T-helper 2 cell treated with Interferon-gamma antibody and Interleukin-4, amounts not matched to agents 5 μg/mL and 100 μg/mL, for 36 hours (primary cell): Measurements from ENCODE around the gene KANSL1L.
"Not testable (repeated sequence)": the region's sequence is repeated elsewhere in the genome, so short reads cannot be mapped to it uniquely, and the experiment has no call there.

ENCODE experiments used
- DNase-seq: peaks from one replicate; pipeline ENCODE4 v3.0.0; 2021; ENCODE audit warnings: low spot score
- H3K27ac Mint-ChIP-seq: one replicate; pipeline ENCODE4 v1.8.0; 2021; ENCODE audit warnings: mild to moderate bottlenecking, mixed read lengths
- H3K27me3 Mint-ChIP-seq: one replicate; pipeline ENCODE4 v1.8.0; 2021; ENCODE audit warnings: low read depth, mixed read lengths
- H3K36me3 Mint-ChIP-seq: one replicate; pipeline ENCODE4 v1.8.0; 2021; ENCODE audit warnings: low read depth, mixed read lengths
- H3K4me1 Mint-ChIP-seq: one replicate; pipeline ENCODE4 v1.8.0; 2021; ENCODE audit warnings: low read depth, mixed read lengths
- H3K4me3 Mint-ChIP-seq: one replicate; pipeline ENCODE4 v1.8.0; 2022; ENCODE audit warnings: mild to moderate bottlenecking, moderate library complexity, mixed read lengths
- H3K9me3 Mint-ChIP-seq: one replicate; pipeline ENCODE4 v1.8.0; 2021; ENCODE audit warnings: mixed read lengths

Gene KANSL1L

DNA sequence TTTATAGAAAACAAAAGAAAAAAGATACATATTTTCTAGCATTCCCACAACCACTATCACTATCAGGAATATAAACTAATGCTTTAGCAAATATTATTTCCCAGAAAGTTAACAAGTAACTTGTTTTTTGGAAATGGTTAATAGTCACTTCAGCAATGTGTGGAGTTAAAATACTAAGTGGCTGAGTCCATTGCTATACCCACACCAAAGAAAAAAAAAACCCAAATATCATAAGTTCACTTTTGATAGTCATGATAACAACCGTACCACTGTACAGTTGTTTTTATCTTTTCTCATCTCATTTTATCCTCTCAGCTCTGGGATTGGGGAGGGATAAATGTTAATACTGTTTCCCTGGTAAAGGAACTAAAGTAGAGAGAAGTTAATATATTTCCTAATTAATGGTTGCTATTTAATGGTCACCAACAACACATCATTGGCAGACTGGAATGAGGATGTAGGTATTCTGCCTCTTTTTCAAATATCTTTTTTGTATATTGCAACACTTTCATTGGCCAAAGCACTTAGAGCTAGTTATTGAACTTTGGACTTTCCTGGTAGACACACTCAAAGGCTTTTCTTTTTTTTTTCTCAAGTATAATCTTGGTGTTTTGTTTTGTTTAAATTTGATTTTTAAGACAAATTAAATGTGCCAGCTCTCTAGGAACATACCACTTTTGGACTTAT is 18.4 kb upstream of the KANSL1L start:
- H3K27ac Mint-ChIP-seq: no peak overlapping the region
- peaks cover 17% of the 10 kb centered on the region for H3K27me3 Mint-ChIP-seq
- DNase-seq: no peak
- no peak overlapping the region for H3K4me3 Mint-ChIP-seq
- peaks cover 2% of the 10 kb centered on the region for H3K36me3 Mint-ChIP-seq
- peaks cover 14% of the 10 kb centered on the region for H3K9me3 Mint-ChIP-seq
- H3K4me1 Mint-ChIP-seq: peaks cover 4% of the 10 kb centered on the region

DNA sequence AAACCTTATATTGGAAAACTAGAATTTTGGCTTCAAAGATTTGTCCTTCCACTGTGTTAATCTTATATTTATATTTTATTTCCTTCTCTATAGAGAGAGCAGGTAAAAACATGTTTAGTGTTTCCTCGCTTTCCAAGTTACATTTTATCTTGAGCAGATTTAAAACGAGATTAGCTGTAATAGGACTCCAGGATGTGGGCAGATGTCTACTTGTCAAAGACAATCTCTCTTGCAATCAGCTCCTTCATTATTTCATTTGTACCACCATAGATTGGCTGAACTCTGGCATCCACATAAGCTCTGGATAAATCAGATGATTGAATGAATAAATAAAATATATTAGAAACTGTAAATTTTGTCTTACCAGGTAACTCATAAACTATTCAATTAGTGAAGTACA is 17.5 kb upstream of the KANSL1L start:
- no peak overlapping the region for H3K4me3 Mint-ChIP-seq
- H3K27ac Mint-ChIP-seq: no peak overlapping the region
- peaks cover 8% of the 10 kb centered on the region for H3K36me3 Mint-ChIP-seq
- peaks cover 6% of the 10 kb centered on the region for H3K4me1 Mint-ChIP-seq
- H3K27me3 Mint-ChIP-seq: peaks cover 20% of the 10 kb centered on the region
- peaks cover 22% of the 10 kb centered on the region for H3K9me3 Mint-ChIP-seq
- DNase-seq: no peak

DNA sequence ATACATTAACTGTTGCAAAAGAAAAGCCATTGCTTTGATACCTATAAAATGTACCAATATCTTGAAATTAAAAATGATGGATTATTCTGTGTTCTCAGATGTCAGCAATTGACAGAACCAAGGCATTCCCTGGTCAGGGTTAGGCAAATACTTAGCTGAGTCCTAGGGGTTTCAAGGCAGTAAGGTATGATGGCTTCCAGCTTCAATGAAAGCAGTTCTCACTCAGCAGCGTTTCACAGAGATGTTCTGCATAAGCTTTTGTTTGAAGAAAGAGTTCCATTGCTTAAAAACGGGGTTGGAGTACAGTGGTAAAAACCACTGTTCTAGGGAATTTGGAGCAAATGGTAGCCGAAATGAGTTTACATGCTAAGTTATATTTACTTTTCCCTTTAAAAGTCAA is 17.0 kb upstream of the KANSL1L start:
- Mint-ChIP-seq H3K4me3 (no peak overlapping the region), H3K27me3 (peaks cover 17% of the 10 kb centered on the region), H3K36me3 (peaks cover 12% of the 10 kb centered on the region), H3K9me3 (peaks cover 27% of the 10 kb centered on the region), H3K27ac (no peak overlapping the region), H3K4me1 (peaks cover 10% of the 10 kb centered on the region)
- DNase-seq: no peak

DNA sequence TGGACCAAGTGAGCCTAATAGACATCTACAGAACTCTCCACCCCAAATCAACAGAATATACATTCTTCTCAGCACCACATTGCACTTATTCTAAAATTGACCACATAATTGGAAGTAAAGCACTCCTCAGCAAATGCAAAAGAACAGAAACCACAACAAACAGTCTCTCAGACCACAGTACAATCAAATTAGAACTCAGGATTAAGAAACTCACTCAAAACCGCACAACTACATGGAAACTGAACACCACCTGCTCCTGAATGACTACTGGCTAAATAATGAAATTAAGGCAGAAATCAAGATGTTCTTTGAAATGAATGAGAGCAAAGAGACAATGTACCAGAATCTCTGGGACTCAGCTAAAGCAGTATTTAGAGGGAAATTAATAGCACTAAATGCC is 12.7 kb upstream of the KANSL1L start:
- H3K4me1 Mint-ChIP-seq: peaks cover 25% of the 10 kb centered on the region
- peaks cover 35% of the 10 kb centered on the region for H3K9me3 Mint-ChIP-seq
- H3K36me3 Mint-ChIP-seq: peaks cover 13% of the 10 kb centered on the region
- not testable (repeated sequence) for H3K4me3 Mint-ChIP-seq, DNase-seq, H3K27ac Mint-ChIP-seq
- H3K27me3 Mint-ChIP-seq: peaks cover 14% of the 10 kb centered on the region

DNA sequence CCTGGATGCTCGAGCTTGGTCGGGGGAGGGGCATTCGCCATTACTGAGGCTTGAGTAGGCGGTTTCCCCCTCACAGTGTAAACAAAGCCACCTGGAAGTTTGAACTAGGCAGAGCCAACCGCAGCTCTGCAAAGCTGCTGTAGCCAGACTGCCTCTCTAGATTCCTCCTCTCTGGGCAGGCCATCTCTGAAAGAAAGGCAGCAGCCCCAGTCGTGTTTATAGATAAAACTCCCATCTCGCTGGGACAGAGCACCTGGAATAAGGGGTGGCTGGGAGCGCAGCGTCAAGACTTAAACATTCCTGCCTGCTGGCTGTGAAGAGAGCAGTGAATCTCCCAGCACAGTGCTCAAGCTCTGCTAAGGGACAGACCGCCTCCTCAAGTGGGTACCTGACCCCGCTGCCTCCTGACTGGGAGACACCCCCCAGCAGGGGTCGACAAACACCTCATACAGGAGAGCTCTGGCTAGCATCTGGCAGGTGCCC is 10.4 kb upstream of the KANSL1L start:
- Mint-ChIP-seq H3K4me3 (peak overlapping the region; percentile 36), H3K9me3 (peaks cover 32% of the 10 kb centered on the region), H3K27me3 (peaks cover 24% of the 10 kb centered on the region), H3K36me3 (peaks cover 13% of the 10 kb centered on the region), H3K4me1 (peaks cover 21% of the 10 kb centered on the region)
- not testable (repeated sequence) for DNase-seq, H3K27ac Mint-ChIP-seq

DNA sequence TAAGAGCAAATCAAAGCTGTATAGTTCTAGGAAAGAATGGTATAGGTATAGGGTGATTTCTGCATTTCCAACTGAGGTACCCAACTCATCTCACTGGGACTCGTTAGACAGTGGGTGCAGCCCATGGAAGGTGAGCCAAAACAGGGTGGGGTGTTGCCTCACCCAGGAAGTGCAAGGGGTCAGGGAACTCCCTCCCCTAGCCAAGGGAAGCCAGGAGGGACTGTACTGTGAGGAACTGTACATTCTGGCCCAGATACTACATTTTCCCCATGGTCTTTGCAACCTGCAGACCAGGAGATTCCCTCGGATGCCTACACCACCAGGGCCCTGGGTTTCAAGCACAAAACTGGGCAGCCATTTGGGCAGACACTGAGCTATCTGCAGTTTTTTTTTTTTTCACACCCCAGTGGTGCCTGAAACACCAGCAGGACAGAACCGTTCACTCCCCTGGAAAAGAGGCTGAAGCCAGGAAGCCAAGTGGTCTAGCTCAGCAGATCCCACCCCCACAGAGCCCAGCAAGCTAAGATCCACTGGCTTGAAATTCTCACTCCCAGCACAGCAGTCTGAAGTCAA is 9.9 kb upstream of the KANSL1L start:
- Mint-ChIP-seq H3K4me3 (peak overlapping the region; percentile 36), H3K4me1 (peaks cover 21% of the 10 kb centered on the region), H3K9me3 (peaks cover 32% of the 10 kb centered on the region), H3K27me3 (peaks cover 28% of the 10 kb centered on the region), H3K36me3 (peaks cover 13% of the 10 kb centered on the region)
- DNase-seq, H3K27ac Mint-ChIP-seq: not testable (repeated sequence)

DNA sequence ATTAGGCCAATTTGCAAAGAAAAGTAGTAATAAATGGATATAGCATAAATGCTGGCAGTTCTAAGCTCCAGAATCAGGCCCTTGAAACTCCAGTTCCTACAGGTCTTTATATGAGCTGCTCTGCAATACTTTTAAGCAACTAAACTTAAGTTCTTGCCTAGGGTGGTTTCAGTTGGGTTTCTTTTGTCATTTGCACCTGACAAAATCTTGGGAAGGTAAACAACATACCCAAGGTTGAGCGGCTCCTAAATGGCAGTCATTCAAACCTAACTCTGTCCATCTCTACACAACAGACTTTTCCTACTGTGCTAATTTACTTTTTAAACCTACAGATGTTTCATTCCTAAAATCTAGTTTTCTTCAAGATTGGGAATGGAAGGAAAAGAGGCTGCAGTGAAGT is 9.3 kb upstream of the KANSL1L start:
- H3K27me3 Mint-ChIP-seq: peaks cover 30% of the 10 kb centered on the region
- H3K4me3 Mint-ChIP-seq: no peak overlapping the region
- H3K4me1 Mint-ChIP-seq: peaks cover 21% of the 10 kb centered on the region
- no peak for DNase-seq
- H3K27ac Mint-ChIP-seq: no peak overlapping the region
- peaks cover 29% of the 10 kb centered on the region for H3K9me3 Mint-ChIP-seq
- H3K36me3 Mint-ChIP-seq: peaks cover 13% of the 10 kb centered on the region

DNA sequence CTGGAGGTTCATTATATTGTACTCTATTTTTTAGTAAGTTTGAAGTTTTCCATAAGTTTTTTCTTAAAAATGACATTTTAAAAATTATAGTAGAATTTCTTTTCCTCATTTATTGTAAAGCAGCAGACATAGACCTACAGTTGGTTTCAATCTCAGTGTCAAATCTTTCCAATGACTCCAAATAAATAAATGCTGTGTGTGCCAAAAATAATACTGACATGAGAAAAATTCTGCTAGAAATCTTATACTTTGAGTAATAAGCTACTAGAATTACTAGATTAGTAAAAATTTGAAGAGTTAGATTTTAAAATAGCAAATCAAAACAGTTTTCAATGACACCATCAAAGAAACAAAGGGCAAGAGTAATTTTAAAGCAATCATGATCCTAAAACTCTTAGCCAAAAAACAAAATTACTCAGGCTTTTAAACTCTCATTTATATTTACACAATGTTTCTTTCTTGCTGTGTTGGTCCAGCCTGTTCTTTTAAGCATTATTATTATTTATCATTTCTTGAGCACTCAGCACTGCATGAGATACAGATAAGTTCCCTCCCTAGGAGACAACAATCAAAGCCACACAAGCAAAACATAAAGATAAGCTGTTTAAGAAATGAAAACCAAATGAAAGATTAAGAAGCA is 8.3 kb upstream of the KANSL1L start:
- peaks cover 12% of the 10 kb centered on the region for H3K36me3 Mint-ChIP-seq
- H3K27me3 Mint-ChIP-seq: peaks cover 36% of the 10 kb centered on the region
- H3K4me1 Mint-ChIP-seq: peaks cover 21% of the 10 kb centered on the region
- no peak overlapping the region for H3K27ac Mint-ChIP-seq
- no peak overlapping the region for H3K4me3 Mint-ChIP-seq
- DNase-seq: no peak
- peaks cover 20% of the 10 kb centered on the region for H3K9me3 Mint-ChIP-seq

DNA sequence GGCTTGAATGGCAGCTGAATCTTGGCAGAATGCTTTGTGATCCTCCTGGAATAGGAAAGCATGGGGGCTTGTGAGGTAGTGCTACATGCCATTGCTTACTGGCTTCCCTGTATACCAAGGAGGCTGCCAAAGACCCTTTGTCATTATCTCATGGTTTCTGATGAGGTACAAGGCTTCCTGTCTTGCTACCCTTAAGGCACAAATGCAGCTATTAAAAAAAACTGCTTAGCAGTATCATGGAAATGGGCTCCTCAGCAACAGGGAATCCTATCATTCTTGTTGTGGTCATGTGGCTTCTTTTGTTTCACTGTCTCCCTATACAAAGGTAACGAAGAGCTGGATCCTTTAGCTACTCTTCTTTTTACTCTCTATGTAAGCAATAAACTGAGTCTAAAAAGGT is 6.6 kb upstream of the KANSL1L start:
- Mint-ChIP-seq H3K36me3 (peaks cover under 1% of the 10 kb centered on the region), H3K27me3 (peaks cover 44% of the 10 kb centered on the region), H3K27ac (no peak overlapping the region), H3K4me1 (peaks cover 14% of the 10 kb centered on the region), H3K4me3 (no peak overlapping the region), H3K9me3 (peaks cover 4% of the 10 kb centered on the region)
- DNase-seq: no peak

DNA sequence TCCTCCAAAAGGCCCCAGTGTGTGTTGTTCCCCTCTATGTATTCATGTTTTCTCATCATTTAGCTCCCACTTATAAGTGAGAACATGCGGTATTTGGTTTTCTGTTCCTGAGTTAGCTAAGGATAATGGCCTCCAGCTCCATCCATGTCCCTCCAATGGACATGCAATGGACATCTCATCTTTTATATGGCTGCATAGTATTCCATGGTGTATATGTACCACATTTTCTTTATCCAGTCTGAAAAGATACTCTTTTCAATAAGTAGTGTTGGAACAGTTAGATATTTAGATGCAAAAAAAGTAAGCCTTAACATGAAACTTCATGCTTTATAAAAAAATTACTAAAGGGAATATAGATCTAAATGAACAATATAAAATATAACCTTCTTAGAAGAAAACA is 5.9 kb upstream of the KANSL1L start:
- H3K36me3 Mint-ChIP-seq, H3K4me3 Mint-ChIP-seq, DNase-seq, H3K27ac Mint-ChIP-seq, H3K9me3 Mint-ChIP-seq: not testable (repeated sequence)
- peaks cover 48% of the 10 kb centered on the region for H3K27me3 Mint-ChIP-seq
- peaks cover 13% of the 10 kb centered on the region for H3K4me1 Mint-ChIP-seq

DNA sequence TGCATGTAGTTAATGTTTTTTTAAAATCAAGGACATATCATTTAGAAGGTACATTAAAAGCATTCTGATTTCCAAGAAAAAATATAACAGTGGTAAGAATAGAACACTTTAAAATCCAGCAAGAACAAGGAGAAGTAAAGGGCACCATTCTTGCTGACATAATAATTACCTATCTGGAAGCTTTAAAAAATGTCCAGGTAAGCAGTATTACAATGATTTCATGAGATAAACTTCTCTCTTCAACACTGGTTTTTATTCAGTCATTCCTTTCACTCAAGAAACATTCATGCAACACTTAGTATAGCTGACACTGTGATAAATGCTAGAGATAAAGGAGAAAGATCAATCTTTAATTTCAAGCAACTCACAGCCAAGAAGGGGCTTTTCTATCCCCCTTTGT is 2.9 kb upstream of the KANSL1L start:
- Mint-ChIP-seq H3K4me3 (no peak overlapping the region), H3K9me3 (no peaks in the 10 kb centered on the region), H3K27me3 (peaks cover 53% of the 10 kb centered on the region), H3K27ac (no peak overlapping the region), H3K36me3 (no peaks in the 10 kb centered on the region), H3K4me1 (peaks cover 8% of the 10 kb centered on the region)
- no peak for DNase-seq

DNA sequence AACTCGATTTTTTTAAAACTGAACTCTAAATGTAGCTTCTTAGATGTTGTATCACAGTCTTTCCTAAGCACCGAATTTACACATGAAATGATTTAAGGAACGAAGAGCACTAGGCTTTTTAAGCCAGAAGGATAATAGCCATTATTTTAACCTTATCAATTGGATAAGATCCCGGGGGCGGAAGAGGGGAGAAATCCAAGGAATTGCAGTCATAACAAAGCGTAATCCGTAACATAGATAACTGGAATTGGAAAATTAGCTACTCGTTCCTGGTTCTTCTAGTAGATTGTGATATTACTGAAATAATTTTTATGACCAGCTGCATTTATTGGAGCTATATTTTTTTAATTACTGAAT is 988 bp upstream of the KANSL1L start:
- Mint-ChIP-seq H3K27ac (no peak overlapping the region), H3K36me3 (no peaks in the 10 kb centered on the region), H3K4me3 (peak overlapping the region; percentile 86), H3K27me3 (peaks cover 45% of the 10 kb centered on the region), H3K9me3 (no peaks in the 10 kb centered on the region), H3K4me1 (peaks cover 17% of the 10 kb centered on the region)
- DNase-seq: no peak

DNA sequence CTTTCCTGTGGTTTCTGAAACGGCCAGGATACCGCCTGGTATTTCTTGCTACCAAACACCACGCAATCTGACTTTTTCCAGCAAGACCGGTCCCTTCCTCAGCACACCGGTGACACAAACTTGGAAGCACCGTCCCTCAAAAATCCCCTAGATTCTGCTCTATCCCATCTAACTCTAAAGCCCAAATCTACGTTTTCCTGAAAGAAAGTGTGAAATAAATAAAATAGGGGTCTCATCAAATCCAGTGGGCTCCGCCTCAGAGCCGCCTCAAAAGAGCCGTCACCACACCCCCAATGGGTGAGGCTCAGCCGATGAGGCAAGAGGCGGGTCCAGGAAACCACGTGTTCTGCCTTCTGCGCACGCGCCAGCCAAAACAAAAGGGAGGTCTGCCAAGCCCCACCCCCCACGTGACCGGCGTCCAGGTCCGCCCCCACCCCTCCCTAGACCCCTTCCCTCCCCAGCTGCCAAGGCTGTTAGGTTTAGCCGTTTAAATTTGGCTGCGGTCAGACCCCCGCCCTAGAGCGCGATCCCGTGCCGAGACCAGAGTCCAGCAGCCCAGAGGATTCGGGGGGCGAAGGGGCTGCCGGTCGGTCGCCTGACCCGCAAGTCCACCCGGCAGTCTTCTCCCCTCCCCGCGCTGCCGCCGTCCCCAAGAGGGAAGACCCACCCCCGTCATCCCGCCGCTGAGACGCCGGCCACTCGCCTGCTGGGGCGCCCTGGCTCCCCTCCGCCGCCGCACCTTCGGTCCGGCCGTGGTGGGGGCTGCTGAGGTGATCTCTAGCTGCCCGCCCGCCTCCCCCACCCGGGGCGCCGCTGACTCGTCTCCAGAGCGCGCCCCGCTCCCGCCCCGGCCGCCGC is 534 bp downstream of the KANSL1L start:
- Mint-ChIP-seq H3K27me3 (peaks cover 30% of the 10 kb centered on the region), H3K4me3 (peak overlapping the region; percentile 95), H3K9me3 (no peaks in the 10 kb centered on the region), H3K27ac (peak overlapping the region; percentile 94), H3K36me3 (no peaks in the 10 kb centered on the region), H3K4me1 (peaks cover 19% of the 10 kb centered on the region)
- DNase-seq: peak; percentile 96

DNA sequence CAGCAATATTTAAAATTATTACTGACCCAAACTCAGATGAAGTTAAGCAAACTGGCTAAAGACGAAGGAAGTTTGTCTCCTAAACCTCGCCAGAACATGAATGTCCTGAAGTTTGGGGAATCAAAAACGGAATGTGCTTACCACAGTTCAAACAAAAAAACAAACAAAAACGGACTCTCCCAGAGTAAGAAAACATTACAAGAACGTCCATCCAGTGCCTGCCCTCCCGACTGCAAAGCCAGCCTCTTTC is 1.1 kb downstream of the KANSL1L start:
- Mint-ChIP-seq H3K9me3 (no peaks in the 10 kb centered on the region), H3K27me3 (peaks cover 25% of the 10 kb centered on the region), H3K27ac (peak overlapping the region; percentile 94), H3K4me1 (peaks cover 19% of the 10 kb centered on the region), H3K4me3 (peak overlapping the region; percentile 95), H3K36me3 (no peaks in the 10 kb centered on the region)
- DNase-seq: no peak
